NCI-H1930 (cell line): Measurements from ENCODE around the gene ARHGEF37.
"Not testable (repeated sequence)": the region's sequence is repeated elsewhere in the genome, so short reads cannot be mapped to it uniquely, and the experiment has no call there.

Experiments used
- DNase-seq, 2 experiments: peaks; one replicate each; lab custom pipeline; 2025; lab: John Stamatoyannopoulos, UW

Gene ARHGEF37, protein sequence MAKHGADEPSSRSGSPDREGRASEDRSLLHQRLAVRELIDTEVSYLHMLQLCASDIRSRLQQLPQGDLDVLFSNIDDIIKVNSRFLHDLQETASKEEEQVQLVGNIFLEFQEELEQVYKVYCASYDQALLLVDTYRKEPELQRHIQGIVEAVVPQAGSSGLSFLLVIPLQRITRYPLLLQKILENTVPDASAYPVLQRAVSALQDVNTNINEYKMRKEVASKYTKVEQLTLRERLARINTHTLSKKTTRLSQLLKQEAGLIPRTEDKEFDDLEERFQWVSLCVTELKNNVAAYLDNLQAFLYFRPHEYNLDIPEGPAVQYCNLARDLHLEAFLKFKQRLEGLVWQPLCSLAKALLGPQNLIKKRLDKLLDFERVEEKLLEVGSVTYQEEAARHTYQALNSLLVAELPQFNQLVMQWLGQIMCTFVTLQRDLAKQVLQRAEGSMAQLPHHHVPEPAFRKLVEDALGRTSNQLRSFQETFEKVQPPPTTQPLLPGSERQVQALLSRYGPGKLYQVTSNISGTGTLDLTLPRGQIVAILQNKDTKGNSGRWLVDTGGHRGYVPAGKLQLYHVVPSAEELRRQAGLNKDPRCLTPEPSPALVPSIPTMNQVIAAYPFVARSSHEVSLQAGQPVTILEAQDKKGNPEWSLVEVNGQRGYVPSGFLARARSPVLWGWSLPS

GRCh38 chr5:149581192-149581861 lies at the start of gene ARHGEF37:
ARHGEF37 (plus strand) TSS chr5:149581498; CDS start chr5:149597770, 16,272 bp downstream.
- DNase-seq, result no peak

- no peak for DNase-seq
These were observed 48.9 kb upstream of the ARHGEF37 start for GRCh38 chr5:149532413-149532812.

- DNase-seq, result not testable (repeated sequence)
These were observed 45.5 kb upstream of the ARHGEF37 start for GRCh38 chr5:149535787-149536186.

DNA sequence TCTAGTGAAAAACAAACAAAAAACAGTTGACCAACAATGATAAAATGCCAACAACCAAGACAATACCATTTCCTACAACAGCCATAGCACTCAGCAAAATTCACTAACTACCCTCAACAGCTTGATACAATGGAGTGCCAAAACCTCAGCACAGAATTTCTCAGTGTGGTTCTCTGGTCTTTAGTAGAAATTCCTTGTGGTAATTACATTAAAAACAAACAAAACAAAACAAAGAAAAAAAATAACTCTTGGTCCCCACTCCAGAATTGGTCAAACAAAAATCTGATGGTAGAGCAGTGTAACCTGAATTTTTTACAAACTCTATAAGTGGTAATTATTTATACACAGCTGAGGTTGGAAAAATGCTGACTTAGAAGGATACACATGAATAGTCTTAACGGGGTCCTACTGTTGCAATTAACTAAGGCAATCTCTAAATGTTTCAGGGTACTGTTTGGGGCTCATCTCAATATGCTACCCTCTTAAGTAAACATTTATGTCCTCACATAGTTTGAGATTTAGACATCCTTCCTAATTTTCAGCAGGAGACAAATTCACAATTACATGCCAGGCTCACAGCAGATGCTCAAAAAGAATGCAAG lies 43.8 kb upstream of the ARHGEF37 start:
- DNase-seq, result no peak

DNA sequence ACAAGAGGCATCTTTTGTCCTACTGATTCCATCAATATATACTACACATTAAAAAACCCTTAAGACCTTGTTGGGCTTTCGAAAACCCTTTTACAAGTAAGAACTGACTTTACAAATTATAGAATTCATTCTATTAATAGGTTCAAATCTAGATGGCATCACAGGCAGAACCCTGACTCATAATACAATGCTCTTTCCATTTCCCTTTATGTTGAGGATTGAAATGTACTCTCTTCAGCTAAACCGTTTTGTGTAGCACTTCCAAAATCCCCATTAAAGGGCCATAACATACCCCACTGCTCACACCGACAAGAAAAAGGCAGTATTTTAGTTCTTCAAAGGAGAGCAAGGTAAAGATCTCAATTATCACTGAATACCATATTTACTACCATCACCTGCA lies 41.2 kb upstream of the ARHGEF37 start:
- no peak for DNase-seq

DNA sequence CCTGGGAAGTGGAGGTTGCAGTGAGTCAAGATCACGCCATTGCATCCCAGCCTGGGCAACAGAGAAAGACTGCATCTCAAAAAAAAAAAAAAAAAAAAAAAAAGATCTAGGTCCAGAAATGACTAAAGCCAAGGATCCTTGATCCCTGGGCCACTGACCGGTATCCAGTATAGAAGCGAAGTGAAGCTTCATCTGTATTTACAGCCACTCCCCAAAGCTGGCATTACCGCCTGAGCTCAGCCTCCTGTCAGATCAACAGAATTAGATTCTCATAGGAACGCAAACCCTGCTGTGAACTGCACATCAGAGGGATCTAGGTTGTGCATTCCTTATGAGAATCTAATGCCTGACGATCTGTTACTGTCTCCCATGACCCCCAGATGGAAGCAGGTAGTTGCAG lies 39.4 kb upstream of the ARHGEF37 start:
- DNase-seq, result no peak

DNA sequence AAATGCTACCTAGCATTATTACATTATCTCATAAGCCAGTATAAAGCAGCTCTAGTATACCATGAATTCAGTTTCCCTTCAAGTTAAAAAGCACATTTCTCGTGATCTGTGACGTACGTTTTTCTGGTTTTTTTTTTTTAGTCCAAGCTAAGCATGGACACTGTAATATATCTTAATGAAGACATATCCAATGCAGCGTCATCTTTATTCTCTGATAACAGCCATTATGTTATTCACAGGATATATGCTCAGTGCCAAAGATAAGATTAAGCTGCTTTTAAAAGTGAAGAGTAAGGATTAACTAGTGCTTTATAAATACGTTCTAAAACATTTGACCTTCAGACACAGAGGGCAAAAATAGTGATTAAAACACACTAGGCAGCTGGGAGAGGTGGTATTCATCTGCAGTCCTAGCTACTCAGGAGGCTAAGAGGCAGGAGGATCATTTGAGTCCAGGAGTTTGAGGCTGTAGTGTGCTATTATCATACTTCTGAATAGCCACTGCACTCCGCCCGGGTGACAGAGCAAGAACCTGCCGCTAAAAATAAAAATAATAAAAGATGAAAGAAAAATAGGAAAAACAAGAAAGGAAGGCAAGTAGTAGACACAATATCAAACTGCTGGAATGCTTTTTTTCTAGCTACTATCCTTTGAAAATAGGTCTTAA lies 37.8 kb upstream of the ARHGEF37 start:
- no peak for DNase-seq

DNA sequence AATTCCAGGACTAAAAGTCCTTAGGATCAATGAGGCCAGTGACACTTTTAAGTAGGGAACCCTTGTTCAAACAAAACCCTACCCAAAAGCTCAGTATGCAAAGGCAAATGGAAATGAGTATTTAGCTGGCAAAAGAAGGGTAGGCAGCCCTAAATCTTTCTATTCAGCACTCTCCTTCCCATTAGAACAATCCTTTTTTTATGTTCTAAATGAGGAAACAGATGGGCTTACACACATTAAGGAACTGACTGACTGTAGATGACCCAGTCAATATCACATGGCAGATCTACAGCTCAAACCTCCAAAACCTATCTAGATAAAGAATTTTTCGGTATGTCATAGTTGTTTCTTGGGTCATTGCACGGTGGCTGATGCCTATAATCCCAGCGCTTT lies 37.3 kb upstream of the ARHGEF37 start:
- no peak for DNase-seq

DNA sequence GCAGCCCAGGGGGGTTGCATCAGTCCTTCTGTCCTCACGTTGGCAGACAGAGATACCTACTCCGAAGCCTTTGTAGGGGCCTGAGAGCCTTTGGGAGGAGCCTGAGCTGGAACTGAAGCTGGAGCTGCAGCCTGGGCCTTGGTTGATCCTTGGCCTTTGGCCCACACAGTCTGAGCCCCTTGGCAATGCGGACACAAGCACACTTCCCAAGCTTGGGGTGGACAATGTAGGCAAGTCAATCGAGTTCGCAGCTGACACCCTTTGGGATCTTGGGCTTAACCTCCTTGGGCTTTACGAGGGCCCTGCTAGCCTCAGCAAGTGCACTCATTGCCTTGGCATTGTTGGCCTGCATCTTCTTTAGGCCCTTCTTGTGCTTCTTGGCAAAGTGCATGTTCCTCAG lies 36.0 kb upstream of the ARHGEF37 start:
- DNase-seq, result no peak

DNA sequence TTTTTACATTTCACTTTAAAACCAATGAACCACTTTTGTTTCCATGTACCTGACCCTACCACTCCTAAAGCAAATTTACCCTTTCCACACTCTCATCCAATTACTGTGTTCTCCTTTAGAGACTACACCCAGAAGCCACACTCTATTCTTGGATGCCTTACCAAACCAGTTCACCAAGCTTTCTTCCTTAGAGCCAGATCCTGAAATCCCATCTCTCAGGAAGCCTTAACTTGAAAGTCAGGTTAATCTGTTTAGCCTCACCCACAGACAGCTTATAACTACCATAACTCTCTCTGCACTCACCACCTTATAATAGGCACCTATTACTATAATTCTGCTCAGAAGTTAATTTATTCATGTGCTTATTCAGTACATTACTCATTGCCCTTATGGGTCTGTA lies 34.3 kb upstream of the ARHGEF37 start:
- no peak for DNase-seq

DNA sequence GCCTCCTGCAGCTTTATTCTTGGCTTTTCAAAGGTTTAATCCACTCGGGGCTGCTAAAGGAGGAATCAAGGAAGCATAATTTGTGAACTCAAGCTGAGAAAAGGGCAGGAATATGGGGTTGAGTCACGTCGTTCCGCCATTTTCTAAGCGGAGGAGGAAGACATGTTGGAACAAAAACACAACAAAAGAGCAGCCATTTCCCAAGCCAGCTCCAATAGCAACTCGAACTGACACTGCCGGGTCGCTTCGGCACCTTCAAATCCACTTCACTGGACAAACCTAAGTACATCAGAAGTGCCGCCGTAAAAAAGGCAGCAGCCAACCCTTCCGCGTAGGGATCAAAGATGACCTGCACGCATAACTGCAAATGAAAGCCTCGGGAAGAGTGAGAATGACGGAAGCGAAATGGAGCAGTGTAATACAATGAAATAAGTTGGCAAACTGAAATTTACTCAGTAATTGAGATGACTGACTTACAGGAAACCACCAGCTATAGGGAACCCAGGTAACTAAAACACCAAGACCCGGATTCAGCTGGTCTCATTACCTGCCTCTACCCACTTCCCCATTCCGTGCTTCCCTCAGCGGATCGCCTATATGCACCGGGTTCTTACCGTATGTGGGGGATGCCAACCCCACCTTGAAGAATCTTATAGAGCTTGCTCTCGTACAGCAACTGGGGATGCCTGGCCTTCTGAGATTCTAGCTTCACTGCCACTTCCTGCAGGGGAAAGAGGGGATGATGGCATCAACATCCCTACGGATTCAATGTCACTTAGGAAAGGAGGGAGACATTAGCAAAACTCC lies 31.6 kb upstream of the ARHGEF37 start:
- DNase-seq, result no peak

DNA sequence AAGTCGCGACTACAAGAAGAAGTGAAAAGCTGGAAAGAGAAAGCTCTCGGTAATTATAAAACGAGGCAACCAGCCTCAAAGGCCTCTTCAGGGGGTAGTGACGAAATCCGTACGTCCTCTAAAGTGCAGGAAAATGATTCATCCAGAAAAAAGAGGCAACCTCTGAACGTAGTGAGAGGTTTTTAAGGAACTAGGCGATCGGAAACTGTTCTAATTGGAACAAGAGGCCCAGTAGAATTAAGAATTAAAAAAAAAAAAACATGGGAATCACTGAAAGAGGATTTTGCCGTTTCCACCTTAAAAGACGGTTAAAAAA lies 31.1 kb upstream of the ARHGEF37 start:
- DNase-seq, result no peak

GRCh38 chr5:149550594-149551226 lies 30.6 kb upstream of the ARHGEF37 start:
- DNase-seq, result no peak

DNA sequence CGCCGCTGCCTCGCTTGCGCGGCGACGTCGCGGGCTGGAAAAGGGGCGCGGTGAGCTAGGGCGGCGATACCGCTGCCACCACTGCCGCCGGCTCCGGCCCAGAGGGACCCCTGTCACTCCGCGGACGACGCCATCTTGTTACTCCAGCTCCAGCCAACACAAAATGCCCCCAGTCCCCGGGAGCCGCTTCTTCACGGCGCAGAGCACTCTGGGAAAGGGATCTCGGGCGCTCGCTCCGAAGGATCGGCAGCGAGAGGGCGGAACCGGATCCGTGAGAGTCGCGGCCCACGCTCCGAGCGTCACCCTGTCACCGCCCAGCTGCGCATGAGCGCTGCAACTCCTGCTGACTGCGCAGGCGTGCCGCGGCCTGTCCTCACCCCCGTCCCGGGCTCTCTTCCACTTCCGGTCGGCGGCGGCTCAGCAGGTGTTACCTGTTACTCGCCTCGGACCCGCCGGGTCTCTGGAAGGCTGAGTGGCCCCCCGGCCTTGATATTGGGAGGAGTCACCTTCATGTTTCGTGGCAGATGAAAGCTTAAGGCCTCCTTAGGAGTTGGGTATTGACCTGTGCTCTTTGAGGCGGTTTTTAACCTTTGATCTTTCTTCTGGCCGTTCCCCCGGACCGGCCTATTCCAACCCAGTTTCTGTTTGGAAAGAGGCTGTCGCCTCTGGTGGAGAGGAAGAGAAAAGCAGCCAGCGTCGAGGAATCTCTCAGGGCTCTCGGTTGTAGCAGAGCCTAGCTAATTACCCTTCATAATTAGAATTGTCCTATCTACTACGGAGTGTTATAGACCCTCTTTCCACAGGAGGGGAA lies 29.9 kb upstream of the ARHGEF37 start, which contains the start of gene CSNK1A1:
CSNK1A1 (minus strand) TSS at position 213 of the 811 bp plus-strand sequence. CDS start 475 bp downstream, outside the sequence.
- peak; percentile 91 to 94 for DNase-seq

- no peak for DNase-seq
These were observed 29.2 kb upstream of the ARHGEF37 start for GRCh38 chr5:149552038-149552494.

DNA sequence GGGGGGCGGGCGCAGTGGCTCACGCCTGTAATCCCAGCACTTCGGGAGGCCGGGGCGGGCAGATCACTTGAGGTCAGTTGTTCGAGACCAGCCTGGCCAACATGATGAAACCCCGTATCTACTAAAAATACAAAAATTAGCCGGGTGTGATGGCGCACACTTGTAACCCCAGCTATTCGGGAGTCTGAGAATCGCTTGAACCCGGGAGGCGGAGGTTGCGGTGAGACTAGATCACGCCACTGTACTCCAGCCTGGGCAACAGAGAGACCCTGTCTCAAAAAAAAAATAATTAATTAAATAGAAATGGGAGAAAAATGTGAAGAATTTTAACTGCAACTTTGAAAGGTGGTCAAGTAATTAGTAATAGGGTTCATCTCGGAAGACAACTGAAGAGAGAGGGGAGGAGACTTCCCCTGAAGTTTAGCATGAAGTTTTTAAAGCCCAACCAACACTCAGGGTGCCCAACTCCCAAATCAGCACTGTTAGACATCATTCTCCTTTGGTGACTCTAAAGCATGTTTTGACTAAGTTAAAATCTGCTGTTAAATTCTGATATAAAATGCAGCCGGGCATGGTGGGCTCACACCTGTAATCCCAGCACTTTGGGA lies 28.6 kb upstream of the ARHGEF37 start:
- no peak for DNase-seq

GRCh38 chr5:149559706-149560105 lies 21.6 kb upstream of the ARHGEF37 start:
- DNase-seq, result no peak

DNA sequence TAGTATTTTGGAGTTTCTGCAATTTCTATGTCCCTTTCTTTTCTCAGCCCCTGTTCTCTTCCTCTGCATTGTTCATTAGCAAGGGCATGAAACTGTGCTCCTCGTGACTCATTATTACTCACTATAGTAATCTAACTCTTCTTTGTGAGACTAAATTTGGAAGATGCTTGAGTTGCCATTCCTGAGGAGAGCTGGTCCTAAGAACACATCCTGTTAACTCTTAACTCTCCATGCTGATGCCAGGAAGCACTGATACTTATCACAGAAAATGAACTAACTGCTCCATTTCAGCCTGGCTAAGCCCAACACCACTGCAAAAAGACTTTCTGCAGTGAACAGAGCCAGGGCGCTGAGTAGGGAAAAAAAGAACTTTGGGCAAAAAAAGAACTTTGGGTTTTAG lies 19.4 kb upstream of the ARHGEF37 start:
- DNase-seq, result no peak

- DNase-seq, result no peak
These were observed 17.8 kb upstream of the ARHGEF37 start for GRCh38 chr5:149563466-149563865.
